Activated CD4-positive, alpha-beta memory T cell treated with anti-CD3 and anti-CD28 coated beads, Interleukin-2, amount 10 ng/mL, durations not matched to agents 7 days and 5 days (primary cell): ENCODE measurements around the gene LARP4. TPM values are rescaled to one million over a fixed set of nuclear protein-coding genes. Genes with fewer than 3 reads are reported as not detected.
"Not testable (repeated sequence)": the region's sequence is repeated elsewhere in the genome, so short reads cannot be mapped to it uniquely, and the experiment has no call there.

Experiments
- CTCF ChIA-PET: fragments of 350-600 bp; sonication (Branson Sonifier 250); formaldehyde crosslinking; loops from one replicate; lab custom pipeline; 2021; ENCODE audit warnings: antibody characterized with exemption, inconsistent platforms; lab: Charles Lee
- POLR2A ChIA-PET: fragments of 350-600 bp; sonication (Branson Sonifier 250); formaldehyde crosslinking; loops from one replicate; lab custom pipeline; 2021; ENCODE audit warnings: antibody characterized with exemption; lab: Charles Lee
- DNase-seq: peaks from one replicate; pipeline ENCODE4 v3.0.0-alpha.2; 2020
- H3K27ac Mint-ChIP-seq: one replicate; pipeline ENCODE4 v1.8.0; 2021; ENCODE audit warnings: mild to moderate bottlenecking, mixed read lengths
- H3K27me3 Mint-ChIP-seq: one replicate; pipeline ENCODE4 v1.8.0; 2021; ENCODE audit warnings: mixed read lengths
- H3K36me3 Mint-ChIP-seq: one replicate; pipeline ENCODE4 v1.8.0; 2021; ENCODE audit warnings: low read depth, mixed read lengths
- H3K4me1 Mint-ChIP-seq: one replicate; pipeline ENCODE4 v1.8.0; 2021; ENCODE audit warnings: mixed read lengths
- H3K4me3 Mint-ChIP-seq: one replicate; pipeline ENCODE4 v1.8.0; 2021; ENCODE audit warnings: mild to moderate bottlenecking, mixed read lengths
- H3K9me3 Mint-ChIP-seq: one replicate; pipeline ENCODE4 v1.8.0; 2021; ENCODE audit warnings: mixed read lengths
- total RNA-seq, 2 experiments: library from RNA; stranded (reverse); gene quantifications; one replicate each; pipeline ENCODE4 v1.2.3, GENCODE V29; 2021

The LARP4 gene
- total RNA-seq, 2 experiments from 2014 or later: 43.1 to 45.8 TPM

DNA sequence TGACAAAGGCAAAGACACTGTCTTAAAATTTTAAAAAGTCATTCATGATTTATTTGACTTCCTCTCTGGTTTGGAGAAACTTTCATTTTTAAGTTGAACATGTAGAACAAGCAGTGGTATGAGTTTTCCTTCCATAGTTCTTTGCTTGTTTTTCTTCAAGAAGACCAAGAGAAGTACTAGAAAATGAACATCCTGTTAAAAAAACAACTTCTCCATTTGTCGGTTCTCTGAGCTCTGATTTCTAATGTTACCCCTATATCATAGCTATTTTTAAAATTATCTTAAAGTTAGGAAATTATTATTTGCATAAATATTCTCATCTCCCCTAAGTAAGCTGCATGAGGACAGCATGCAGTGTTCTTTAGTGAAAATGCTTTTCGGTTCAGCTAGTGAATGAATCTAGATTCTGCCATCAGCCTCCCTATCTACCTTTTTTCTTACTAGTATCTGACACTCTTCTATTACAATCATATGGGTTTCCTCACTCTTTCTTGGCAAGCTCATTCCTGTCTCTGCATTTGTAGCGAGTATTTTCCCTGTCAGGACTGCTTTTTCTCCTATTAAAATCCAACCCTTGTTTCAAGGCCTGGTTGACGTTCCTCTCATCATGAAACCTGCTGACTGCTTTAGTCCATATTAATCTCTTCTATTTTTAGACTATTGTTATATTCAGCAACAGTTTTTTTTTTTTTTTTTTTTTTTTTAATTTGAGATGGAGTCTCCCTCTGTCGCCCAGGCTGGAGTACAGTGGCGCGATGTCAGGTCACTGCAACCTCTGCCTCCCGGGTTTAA is 119.9 kb downstream of the LARP4 start:
- Mint-ChIP-seq H3K27me3 (no peaks in the 10 kb centered on the region), H3K4me1 (peaks cover 35% of the 10 kb centered on the region), H3K36me3 (peaks cover 25% of the 10 kb centered on the region), H3K4me3 (peak overlapping the region; percentile 15), H3K9me3 (no peaks in the 10 kb centered on the region), H3K27ac (peak overlapping the region; percentile 70)
- POLR2A ChIA-PET: interaction anchor here (0.6 to 2.0 kb wide), 6 partner anchors 9 to 15 kb away, joined by 4 to 15 read pairs (median 7); no protein-coding TSS in a partner anchor
- CTCF ChIA-PET: interaction anchor here (0.6 to 1.9 kb wide), 8 partner anchors 11 to 575 kb away, joined by 3 to 9 read pairs (median 4); partner anchors contain the start of gene DIP2B
- no peak for DNase-seq

- DNase-seq, H3K27me3 Mint-ChIP-seq, H3K9me3 Mint-ChIP-seq, H3K27ac Mint-ChIP-seq, H3K4me3 Mint-ChIP-seq: not testable (repeated sequence)
- H3K36me3 Mint-ChIP-seq: peaks cover 29% of the 10 kb centered on the region
- peaks cover 33% of the 10 kb centered on the region for H3K4me1 Mint-ChIP-seq
- ChIA-PET POLR2A (interaction anchor here (0.9 to 2.0 kb wide), 3 partner anchors 8 to 16 kb away, joined by 3 to 15 read pairs (median 6); no protein-coding TSS in a partner anchor), CTCF (interaction anchor here (0.7 kb wide), 1 partner anchor 202 kb away, joined by 3 read pairs; no protein-coding TSS in a partner anchor)
These were observed 121.1 kb downstream of the LARP4 start for GRCh38 chr12:50521781-50522180.

DNA sequence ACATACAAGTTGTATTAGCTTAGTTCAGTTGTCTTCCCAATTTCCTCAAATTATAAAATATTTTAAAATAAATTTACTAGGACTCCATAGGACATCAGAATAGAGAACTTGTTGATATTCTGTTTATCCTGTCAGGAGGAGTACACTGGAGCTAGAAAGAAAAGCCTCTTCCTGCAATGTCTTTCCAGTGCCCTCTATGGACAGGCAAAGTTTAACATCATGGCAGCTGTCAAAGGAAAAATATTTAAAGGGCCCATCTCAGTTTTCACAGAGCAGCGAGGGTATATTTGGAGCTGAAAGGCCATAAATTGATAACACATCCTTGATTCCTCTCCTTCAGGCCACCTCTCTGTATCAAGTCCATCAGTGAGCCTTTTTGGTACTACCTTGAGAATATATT is 123.1 kb downstream of the LARP4 start:
- no peak for DNase-seq
- Mint-ChIP-seq H3K9me3 (no peaks in the 10 kb centered on the region), H3K36me3 (peaks cover 29% of the 10 kb centered on the region), H3K4me3 (no peak overlapping the region), H3K27ac (no peak overlapping the region), H3K4me1 (peaks cover 41% of the 10 kb centered on the region), H3K27me3 (no peaks in the 10 kb centered on the region)
- ChIA-PET POLR2A (interaction anchor here (0.7 to 2.1 kb wide), 3 partner anchors 9 to 19 kb away, joined by 3 to 11 read pairs (median 5); partner anchors contain the start of gene DIP2B), CTCF (interaction anchor here (0.8 to 1.0 kb wide), 3 partner anchors 9 to 114 kb away, joined by 3 to 4 read pairs (median 3); no protein-coding TSS in a partner anchor)

- ChIA-PET CTCF (interaction anchor here (1.0 kb wide), 1 partner anchor 113 kb away, joined by 4 read pairs; no protein-coding TSS in a partner anchor), POLR2A (interaction anchor here (1.0 to 2.1 kb wide), 2 partner anchors 8 to 16 kb away, joined by 5 to 11 read pairs; no protein-coding TSS in a partner anchor)
- H3K4me1 Mint-ChIP-seq: peaks cover 44% of the 10 kb centered on the region
These were observed 123.9 kb downstream of the LARP4 start for GRCh38 chr12:50524621-50525020.

DNA sequence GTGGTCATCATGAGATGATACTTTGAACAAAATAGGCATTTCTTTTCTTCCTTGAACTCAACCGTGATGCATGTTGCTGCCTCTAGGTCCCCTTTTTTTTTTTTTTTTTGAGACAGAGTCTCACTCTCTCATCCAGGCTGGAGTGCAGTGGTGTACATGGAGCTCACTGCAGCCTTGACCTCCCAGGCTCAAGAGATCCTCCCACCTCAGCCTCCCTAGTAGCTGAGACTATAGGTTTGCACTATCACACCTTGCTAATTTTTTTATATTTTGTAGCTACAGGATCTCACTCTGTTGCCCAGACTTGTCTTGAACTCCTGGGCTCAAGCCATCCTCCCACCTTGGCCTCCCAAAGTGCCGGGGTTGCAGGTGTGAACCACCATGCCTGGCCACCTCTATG is 124.7 kb downstream of the LARP4 start:
- CTCF ChIA-PET: no interaction called here
- no peak for DNase-seq
- no peak overlapping the region for H3K27ac Mint-ChIP-seq
- peaks cover 29% of the 10 kb centered on the region for H3K36me3 Mint-ChIP-seq
- no peaks in the 10 kb centered on the region for H3K27me3 Mint-ChIP-seq
- H3K4me3 Mint-ChIP-seq: no peak overlapping the region
- peaks cover 36% of the 10 kb centered on the region for H3K4me1 Mint-ChIP-seq
- no peaks in the 10 kb centered on the region for H3K9me3 Mint-ChIP-seq
- POLR2A ChIA-PET: interaction anchor here (1.1 to 1.3 kb wide), 2 partner anchors 11 to 16 kb away, joined by 3 read pairs; no protein-coding TSS in a partner anchor

More at GRCh38 chr12:50524621-50525020, 123.9 kb downstream of the LARP4 start:
- Mint-ChIP-seq H3K9me3 (no peaks in the 10 kb centered on the region), H3K27me3 (no peaks in the 10 kb centered on the region), H3K36me3 (peaks cover 29% of the 10 kb centered on the region), H3K27ac (no peak overlapping the region), H3K4me3 (no peak overlapping the region)
- no peak for DNase-seq

GRCh38 chr12:50527359-50527726 is 126.7 kb downstream of the LARP4 start:
- ChIA-PET POLR2A (no interaction called here), CTCF (interaction anchor here (0.6 kb wide), 1 partner anchor 48 kb away, joined by 3 read pairs; no protein-coding TSS in a partner anchor)
- no peak overlapping the region for H3K27ac Mint-ChIP-seq

DNA sequence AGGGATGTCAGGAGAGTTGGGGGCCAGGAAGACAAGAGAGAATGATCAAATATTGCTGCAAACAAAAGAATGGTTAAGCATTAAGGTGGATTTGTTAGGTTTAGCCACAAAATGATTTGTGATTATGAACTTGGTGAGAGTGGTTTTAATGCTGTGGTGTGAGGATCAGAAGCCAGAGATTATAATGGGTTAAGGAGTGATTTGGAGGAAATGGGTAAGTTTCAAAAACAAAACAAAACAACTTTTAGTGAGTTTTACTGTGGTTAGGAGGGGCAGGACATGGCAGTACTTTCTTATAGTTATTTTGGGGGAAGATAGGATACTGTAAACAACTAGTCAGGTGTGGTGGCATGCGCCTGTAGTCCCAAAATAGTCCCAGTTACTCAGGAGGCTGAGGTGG is 128.1 kb downstream of the LARP4 start:
- no peaks in the 10 kb centered on the region for H3K27me3 Mint-ChIP-seq
- H3K4me1 Mint-ChIP-seq: peaks cover 31% of the 10 kb centered on the region
- no peaks in the 10 kb centered on the region for H3K9me3 Mint-ChIP-seq
- CTCF ChIA-PET: interaction anchor here (1.2 kb wide), 1 partner anchor 19 kb away, joined by 5 read pairs; no protein-coding TSS in a partner anchor
- POLR2A ChIA-PET: interaction anchor here (1.0 kb wide), 1 partner anchor 19 kb away, joined by 5 read pairs; no protein-coding TSS in a partner anchor
- peaks cover 19% of the 10 kb centered on the region for H3K36me3 Mint-ChIP-seq
- H3K27ac Mint-ChIP-seq: peak overlapping the region; percentile 48
- DNase-seq: no peak
- no peak overlapping the region for H3K4me3 Mint-ChIP-seq

More at GRCh38 chr12:50527359-50527726, 126.7 kb downstream of the LARP4 start:
- Mint-ChIP-seq H3K4me3 (no peak overlapping the region), H3K27me3 (no peaks in the 10 kb centered on the region), H3K36me3 (peaks cover 28% of the 10 kb centered on the region), H3K4me1 (peaks cover 31% of the 10 kb centered on the region), H3K9me3 (no peaks in the 10 kb centered on the region)
- no peak for DNase-seq

GRCh38 chr12:50529345-50529744 is 128.7 kb downstream of the LARP4 start:
- Mint-ChIP-seq H3K27ac (peak overlapping the region; percentile 27), H3K4me1 (peaks cover 27% of the 10 kb centered on the region), H3K27me3 (no peaks in the 10 kb centered on the region), H3K4me3 (no peak overlapping the region), H3K9me3 (no peaks in the 10 kb centered on the region), H3K36me3 (peaks cover 14% of the 10 kb centered on the region)
- CTCF ChIA-PET: interaction anchor here (1.2 kb wide), 1 partner anchor 20 kb away, joined by 5 read pairs; no protein-coding TSS in a partner anchor
- no peak for DNase-seq
- POLR2A ChIA-PET: interaction anchor here (4.5 kb wide), 1 partner anchor 22 kb away, joined by 44 read pairs; the partner anchor contains the start of gene DIP2B

Other genes with a start within 250 kb of the LARP4 start
- 10 to 100 TPM; 48.4 to 56.3 TPM for gene CERS5, start 233.5 kb upstream of the LARP4 start, total RNA-seq
- 10 to 100 TPM; 59.4 to 59.9 TPM for gene LIMA1, start 117.4 kb upstream of the LARP4 start, total RNA-seq
- not detected for gene FAM186A, start 4.3 kb upstream of the LARP4 start, total RNA-seq
- 10 to 100 TPM; 20.3 to 22.9 TPM for gene DIP2B, start 104.1 kb downstream of the LARP4 start, total RNA-seq